HepG2 (cell line): Measurements from ENCODE around the gene TAF5. TPM values are rescaled to one million over a fixed set of nuclear protein-coding genes. Genes with fewer than 3 reads are reported as not detected.

Experiments used
- CCDC6 ChIP-seq: sonication (generic); formaldehyde crosslinking; IDR thresholded peaks from 2 replicates; pipeline ENCODE4 v1.8.1; 2022; ENCODE audit warnings: mild to moderate bottlenecking, missing genetic modification reagents, moderate library complexity
- FOXK2 ChIP-seq: fragments of 450-650 bp; IDR thresholded peaks from 2 replicates; pipeline ENCODE4 v1.6.1; 2016
- HMG20B ChIP-seq: conservative IDR thresholded peaks from 2 replicates; pipeline ENCODE4 v1.6.1; 2016; ENCODE audit warnings: missing genetic modification reagents, missing compliant biosample characterization
- ISX ChIP-seq: sonication (generic); formaldehyde crosslinking; conservative IDR thresholded peaks from 2 replicates; pipeline ENCODE4 v1.5.0; 2020; ENCODE audit warnings: missing genetic modification reagents
- KLF15 ChIP-seq: sonication (generic); formaldehyde crosslinking; IDR thresholded peaks from 2 replicates; pipeline ENCODE4 v1.8.1; 2023; ENCODE audit warnings: borderline replicate concordance, mild to moderate bottlenecking, inconsistent platforms, missing genetic modification reagents, mixed read lengths
- MTA1 ChIP-seq: sonication (generic); formaldehyde crosslinking; IDR thresholded peaks from 2 replicates; pipeline ENCODE4 v1.4.0; 2020; ENCODE audit warnings: missing genetic modification reagents, mild to moderate bottlenecking, borderline replicate concordance
- MXD4 ChIP-seq: IDR thresholded peaks from 2 replicates; pipeline ENCODE4 v1.6.1; 2016; ENCODE audit warnings: mild to moderate bottlenecking, missing biosample characterization, missing genetic modification reagents
- NCOA1 ChIP-seq: sonication (generic); formaldehyde crosslinking; IDR thresholded peaks from 2 replicates; pipeline ENCODE4 v1.9.0; 2021; ENCODE audit warnings: missing genetic modification reagents
- NR2F1 ChIP-seq, 2 experiments: fragments of 450-650 bp in 1 of 2; formaldehyde crosslinking in 1 of 2; IDR thresholded peaks; 2 replicates each; pipeline versions ENCODE4 v1.5.0 to v1.6.1; 2016 to 2020; ENCODE audit warnings: mild to moderate bottlenecking in 1 of 2, missing compliant biosample characterization in 1 of 2, missing genetic modification reagents in 1 of 2, moderate library complexity in 1 of 2
- PCBP2 ChIP-seq: fragments of 200-400 bp; formaldehyde crosslinking; optimal IDR thresholded peaks from 2 replicates; pipeline ENCODE3; 2018; ENCODE audit warnings: low read length, low read depth; ENCODE audit not compliant: poor library complexity, severe bottlenecking
- RAD51 ChIP-seq: fragments of 450-650 bp; IDR thresholded peaks from 2 replicates; pipeline ENCODE4 v1.6.1; 2016; ENCODE audit warnings: borderline replicate concordance
- TOE1 ChIP-seq: sonication (generic); formaldehyde crosslinking; IDR thresholded peaks from 2 replicates; pipeline ENCODE4 v1.4.0; 2020; ENCODE audit warnings: mild to moderate bottlenecking, missing genetic modification reagents
- U2AF1 ChIP-seq: fragments of 200-400 bp; formaldehyde crosslinking; optimal IDR thresholded peaks from 2 replicates; pipeline ENCODE3; 2017; ENCODE audit warnings: mild to moderate bottlenecking, low read depth, low read length
- ZFP1 ChIP-seq: IDR thresholded peaks from 2 replicates; pipeline ENCODE4 v1.6.1; 2016
- ZKSCAN8 ChIP-seq: IDR thresholded peaks from 2 replicates; pipeline ENCODE4 v1.6.1; 2016; ENCODE audit warnings: borderline replicate concordance, missing genetic modification reagents, missing compliant biosample characterization
- ZNF101 ChIP-seq: sonication (generic); formaldehyde crosslinking; IDR thresholded peaks from 2 replicates; pipeline ENCODE4 v1.4.0; 2020; ENCODE audit warnings: mild to moderate bottlenecking, low read depth, missing genetic modification reagents, borderline replicate concordance
- ZNF3 ChIP-seq: IDR thresholded peaks from 2 replicates; pipeline ENCODE4 v1.7.0; 2017; ENCODE audit warnings: inconsistent platforms
- ZNF383 ChIP-seq: sonication (generic); formaldehyde crosslinking; IDR thresholded peaks from 2 replicates; pipeline ENCODE4 v1.4.0; 2020; ENCODE audit warnings: missing genetic modification reagents, mild to moderate bottlenecking, borderline replicate concordance
- ZNF543 ChIP-seq: sonication (generic); formaldehyde crosslinking; IDR thresholded peaks from 2 replicates; pipeline ENCODE4 v1.4.0; 2020; ENCODE audit warnings: mild to moderate bottlenecking, missing genetic modification reagents
- ZSCAN31 ChIP-seq: sonication (generic); formaldehyde crosslinking; IDR thresholded peaks from 2 replicates; pipeline ENCODE4 v1.5.0; 2020; ENCODE audit warnings: low read depth, mild to moderate bottlenecking, missing genetic modification reagents
- ZSCAN9 ChIP-seq: IDR thresholded peaks from 2 replicates; pipeline ENCODE4 v1.6.1; 2016; ENCODE audit warnings: borderline replicate concordance
- polyA plus RNA-seq, 8 experiments: library from polyadenylated mRNA; depleted of rRNA in 3 of 8; stranded (reverse) in 7 of 8; unstranded in 1 of 8; fragments of >200 nt; fragmentation: Illumina TruSeq in 4 of 8; extraction: Trizol in 4 of 8; gene quantifications; 2 replicates each; pipeline versions ENCODE4 v1.2.1 to v1.2.3, GENCODE V29; 2011 to 2016; ENCODE audit warnings: low read depth in 4 of 8, missing spikeins in 1 of 8, mixed read lengths in 1 of 8; ENCODE audit not compliant: insufficient read depth in 1 of 8
- total RNA-seq, 5 experiments: library from RNA; depleted of rRNA; stranded (reverse); fragments of >200 nt; fragmentation: Illumina TruSeq; extraction: Trizol; gene quantifications; 2 replicates each; pipeline ENCODE4 v1.2.3, GENCODE V29; 2016; ENCODE audit warnings: low read depth in 1 of 5
- TF ChIP-seq, protein P1 (sequence below): sonication (generic); formaldehyde crosslinking; IDR thresholded peaks from 2 replicates; pipeline ENCODE4 v1.4.0; 2020; ENCODE audit warnings: missing genetic modification reagents
- TF ChIP-seq, protein P2 (sequence below): sonication (generic); formaldehyde crosslinking; IDR thresholded peaks from 2 replicates; pipeline ENCODE4 v1.4.0; 2020; ENCODE audit warnings: missing genetic modification reagents, mild to moderate bottlenecking, borderline replicate concordance
- TF ChIP-seq, protein P3 (sequence below): IDR thresholded peaks from 2 replicates; pipeline ENCODE4 v1.6.1; 2016; ENCODE audit warnings: missing biosample characterization, missing genetic modification reagents, low read depth

TAF5 gene
- total and polyA plus RNA-seq, 2 of the 13 experiments (the other 11 are each of a cell fraction or from before 2014, with no cell fraction given) = 3.8 to 8.7 TPM

DNA sequence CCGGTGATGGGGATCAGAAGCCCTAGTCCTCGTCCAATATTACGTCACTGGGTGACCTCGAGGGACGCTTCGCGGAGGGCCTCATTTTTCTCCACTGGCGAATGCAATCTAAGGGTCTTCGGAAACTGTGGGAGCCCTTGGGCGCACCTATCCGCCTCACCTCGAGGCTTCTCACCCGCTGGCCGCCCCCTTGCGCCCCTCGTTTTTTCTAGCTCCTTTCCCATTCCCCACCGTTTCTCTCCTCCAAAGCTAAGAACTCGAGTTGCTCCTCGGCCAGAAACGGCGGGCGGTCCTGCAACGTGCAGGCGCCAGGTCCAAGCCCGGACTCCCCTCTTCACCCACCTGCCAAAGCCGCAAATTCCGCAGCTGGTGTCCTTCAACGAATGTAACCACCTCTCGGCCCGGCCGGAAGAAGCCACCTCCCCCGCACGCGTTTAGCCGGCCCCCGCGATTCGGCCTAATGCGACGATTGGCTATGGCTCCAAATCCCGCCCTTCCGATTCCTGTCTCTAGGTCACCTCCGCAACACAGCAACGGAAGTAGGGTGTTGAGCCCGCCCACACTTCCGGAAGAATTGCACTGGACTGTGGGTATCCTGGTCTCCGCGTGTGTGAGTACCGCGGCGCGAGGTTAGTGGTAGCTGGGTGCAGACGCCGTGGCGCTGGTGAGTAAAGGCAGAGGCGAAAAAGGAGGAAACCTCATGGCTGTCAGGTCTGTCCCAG, 28.5 kb downstream of the TAF5 start, which contains the start of the genes ATP5MK and PDCD11 (continued):
- TF ChIP-seq TOE1 (CRISPR knock-in tag) (no peak), HMG20B (CRISPR knock-in tag) (no peak), ZSCAN31 (no peak), CCDC6 (CRISPR knock-in tag) (peak; percentile 80; the same call in 1 of the 2 replicates), MXD4 (CRISPR knock-in tag) (peak; percentile 94), PCBP2 (no peak), ISX (CRISPR knock-in tag) (no peak), ZKSCAN8 (CRISPR knock-in tag) (peak; percentile 68; the same call in 1 of the 2 replicates), MTA1 (peak; percentile 45; the same call in 1 of the 2 replicates), ZNF3 (CRISPR knock-in tag) (no peak), FOXK2 (peak; percentile 73), ZSCAN9 (CRISPR knock-in tag) (peak; percentile 90), ZNF101 (CRISPR knock-in tag) (peak; percentile 17; the same call in 1 of the 2 replicates), NCOA1 (CRISPR knock-in tag) (peak; percentile 85; the same call in 1 of the 2 replicates), KLF15 (no peak), ZNF383 (no peak), U2AF1 (no peak), ZNF543 (CRISPR knock-in tag) (no peak), RAD51 (no peak), NR2F1 (CRISPR knock-in tag; IDR thresholded peaks at IDR 0.05) (no peak), ZFP1 (no peak)
- TF ChIP-seq, protein P1, sequence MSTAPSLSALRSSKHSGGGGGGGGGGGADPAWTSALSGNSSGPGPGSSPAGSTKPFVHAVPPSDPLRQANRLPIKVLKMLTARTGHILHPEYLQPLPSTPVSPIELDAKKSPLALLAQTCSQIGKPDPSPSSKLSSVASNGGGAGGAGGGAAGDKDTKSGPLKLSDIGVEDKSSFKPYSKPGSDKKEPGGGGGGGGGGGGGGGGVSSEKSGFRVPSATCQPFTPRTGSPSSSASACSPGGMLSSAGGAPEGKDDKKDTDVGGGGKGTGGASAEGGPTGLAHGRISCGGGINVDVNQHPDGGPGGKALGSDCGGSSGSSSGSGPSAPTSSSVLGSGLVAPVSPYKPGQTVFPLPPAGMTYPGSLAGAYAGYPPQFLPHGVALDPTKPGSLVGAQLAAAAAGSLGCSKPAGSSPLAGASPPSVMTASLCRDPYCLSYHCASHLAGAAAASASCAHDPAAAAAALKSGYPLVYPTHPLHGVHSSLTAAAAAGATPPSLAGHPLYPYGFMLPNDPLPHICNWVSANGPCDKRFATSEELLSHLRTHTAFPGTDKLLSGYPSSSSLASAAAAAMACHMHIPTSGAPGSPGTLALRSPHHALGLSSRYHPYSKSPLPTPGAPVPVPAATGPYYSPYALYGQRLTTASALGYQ (CRISPR knock-in tag) = 0 out of 2 replicates have a peak, but pooled peaks have one; percentile 66
- TF ChIP-seq, protein P2, sequence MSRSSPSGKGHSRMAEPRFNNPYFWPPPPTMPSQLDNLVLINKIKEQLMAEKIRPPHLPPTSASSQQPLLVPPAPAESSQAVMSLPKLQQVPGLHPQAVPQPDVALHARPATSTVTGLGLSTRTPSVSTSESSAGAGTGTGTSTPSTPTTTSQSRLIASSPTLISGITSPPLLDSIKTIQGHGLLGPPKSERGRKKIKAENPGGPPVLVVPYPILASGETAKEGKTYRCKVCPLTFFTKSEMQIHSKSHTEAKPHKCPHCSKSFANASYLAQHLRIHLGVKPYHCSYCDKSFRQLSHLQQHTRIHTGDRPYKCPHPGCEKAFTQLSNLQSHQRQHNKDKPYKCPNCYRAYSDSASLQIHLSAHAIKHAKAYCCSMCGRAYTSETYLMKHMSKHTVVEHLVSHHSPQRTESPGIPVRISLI (CRISPR knock-in tag) = peak; percentile 27; the same call in 1 of the 2 replicates
- TF ChIP-seq, protein P3, sequence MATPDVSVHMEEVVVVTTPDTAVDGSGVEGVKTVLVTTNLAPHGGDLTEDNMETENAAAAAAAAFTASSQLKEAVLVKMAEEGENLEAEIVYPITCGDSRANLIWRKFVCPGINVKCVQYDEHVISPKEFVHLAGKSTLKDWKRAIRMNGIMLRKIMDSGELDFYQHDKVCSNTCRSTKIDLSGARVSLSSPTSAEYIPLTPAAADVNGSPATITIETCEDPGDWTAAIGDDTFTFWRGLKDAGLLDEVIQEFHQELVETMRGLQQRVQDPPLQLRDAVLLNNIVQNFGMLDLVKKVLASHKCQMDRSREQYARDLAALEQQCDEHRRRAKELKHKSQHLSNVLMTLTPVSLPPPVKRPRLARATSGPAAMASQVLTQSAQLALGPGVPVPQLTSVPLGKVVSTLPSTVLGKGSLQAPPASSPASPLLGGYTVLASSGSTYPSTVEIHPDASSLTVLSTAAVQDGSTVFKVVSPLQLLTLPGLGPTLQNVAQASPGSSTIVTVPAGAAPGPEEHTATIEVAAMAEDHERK = no peak
